Body of pancreas (tissue), 4 donors: ENCODE results near the gene COL15A1. TPM values are rescaled to one million over a fixed set of nuclear protein-coding genes. Genes with fewer than 3 reads are reported as not detected.
A peak's percentile ranks its signal among the peaks of the same experiment; 100 is the strongest.

Experiments
- ATAC-seq: fragments of 150-250 bp; one replicate; pipeline ENCODE4 v1.9.1; 2016
- DNase-seq, 4 donors: peaks; one replicate each; pipeline ENCODE4 v3.0.0-alpha.2; 2019
- H3K27ac ChIP-seq, 4 donors: fragments of 200-600 bp; sonication (generic); 1 replicate in 3 of 4; 2 replicates in 1 of 4; pipeline versions ENCODE4 v1.5.1 to v1.6.1; 2016 to 2019; ENCODE audit warnings: mild to moderate bottlenecking in 1 of 4, mixed read lengths in 1 of 4, moderate library complexity in 1 of 4
- H3K27me3 ChIP-seq, 2 donors: fragments of 200-600 bp; sonication (generic); one replicate each; pipeline ENCODE4 v1.6.0; 2016; ENCODE audit warnings: mild to moderate bottlenecking in 1 of 2
- H3K36me3 ChIP-seq, 2 donors: fragments of 200-600 bp; sonication (generic); replicated peaks in 1 of 2; 2 replicates each; pipeline ENCODE4 v1.5.1; 2016; ENCODE audit warnings: low read depth in 2 of 2; ENCODE audit not compliant: insufficient read depth in 1 of 2
- H3K4me1 ChIP-seq: fragments of 200-600 bp; sonication (generic); one replicate; pipeline ENCODE4 v1.6.0; 2016
- H3K4me3 ChIP-seq, 2 donors: fragments of 200-600 bp; sonication (generic); 1 replicate in 1 of 2; 2 replicates in 1 of 2; pipeline ENCODE4 v1.5.1; 2016 to 2019
- H3K9me3 ChIP-seq, 3 donors: fragments of 200-600 bp; sonication (generic); 1 replicate in 2 of 3; 2 replicates in 1 of 3; pipeline ENCODE4 v1.5.1; 2016
- POLR2A ChIP-seq, 3 donors: fragments of 450-650 bp; IDR thresholded peaks; one replicate each; pipeline ENCODE4 v1.6.1; 2016; ENCODE audit warnings: antibody characterized with exemption in 3 of 3, mild to moderate bottlenecking in 2 of 3
- WGBS, 2 donors: methylation state at CpG; one replicate each; pipeline ENCODE4 v1.1.5; 2017; 5-methylcytosine and 5-hydroxymethylcytosine counted together
- intact Hi-C: fragments of 100-400 bp; cut with DNase I; formaldehyde crosslinking; loops from one replicate; pipeline ENCODE4 v1.15.1; 2023
- total RNA-seq, 2 donors: library from RNA; depleted of rRNA; stranded (reverse); fragments of >200 nt; gene quantifications; one replicate each; pipeline ENCODE4 v1.1.0, GENCODE V29; 2016
- TF ChIP-seq, protein P1 (sequence below), 7 experiments: fragments of 450-650 bp in 4 of 7; fragments of 200-600 bp in 3 of 7; sonication (generic) in 3 of 7; IDR thresholded peaks; one replicate each; pipeline ENCODE4 v1.5.1; 2016 to 2019; ENCODE audit warnings: antibody characterized with exemption in 7 of 7

The COL15A1 gene
- total RNA-seq, 2 donors from 2014 or later = 6.7 to 55.4 TPM

DNA sequence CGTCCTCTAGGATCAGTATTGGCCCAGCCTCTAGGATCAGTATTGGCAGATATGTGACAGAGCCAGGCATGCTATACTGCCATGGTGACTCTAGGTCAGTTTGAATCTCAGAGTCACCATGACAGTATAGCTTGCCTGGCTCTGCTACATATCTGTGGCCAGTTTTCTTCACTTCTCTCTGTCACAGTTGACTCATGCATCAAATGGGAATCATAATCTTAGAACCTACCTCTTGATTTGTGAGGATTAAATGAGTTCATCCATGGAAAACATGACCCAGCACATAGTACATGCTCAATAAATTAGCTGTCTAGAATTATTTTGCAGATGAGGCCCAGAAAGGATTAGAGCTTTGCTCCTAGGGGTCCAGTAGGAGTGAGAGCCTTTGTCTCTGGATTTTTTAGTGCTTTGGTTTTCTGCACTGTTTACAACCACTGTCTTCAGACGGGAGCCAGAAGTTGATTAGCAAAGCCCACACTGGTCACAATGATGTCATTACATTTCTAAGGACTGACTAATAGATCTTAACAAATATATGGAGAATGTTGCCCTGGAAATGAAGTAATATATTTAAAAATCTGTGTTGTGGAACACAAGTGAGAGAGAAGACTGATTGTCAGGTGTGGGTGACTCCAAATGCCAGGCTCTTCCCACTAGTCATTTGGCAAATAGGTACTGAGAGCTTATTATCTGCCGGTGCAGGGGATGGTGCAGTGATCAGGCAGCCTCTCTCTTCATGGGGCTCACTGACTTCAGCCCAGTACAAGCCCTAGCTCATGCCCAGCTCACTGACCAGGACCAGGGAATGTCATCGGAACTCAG is 76.0 kb downstream of the COL15A1 start:
- ATAC-seq = peak; percentile 57
- 69 to 87% methylated on average over 4 of the region's 4 CpGs for WGBS, 2 donors
- intact Hi-C loops = no loop called here
- Histone ChIP-seq H3K36me3 (no peaks in the 10 kb centered on the region), H3K9me3 (no peaks in the 10 kb centered on the region), H3K27ac (no peak overlapping the region), H3K4me3 (no peak overlapping the region), H3K4me1 (no peaks in the 10 kb centered on the region), H3K27me3 (no peaks in the 10 kb centered on the region)
- TF ChIP-seq POLR2A (IDR thresholded peaks at IDR 0.05) = no peak
- TF ChIP-seq, protein P1, sequence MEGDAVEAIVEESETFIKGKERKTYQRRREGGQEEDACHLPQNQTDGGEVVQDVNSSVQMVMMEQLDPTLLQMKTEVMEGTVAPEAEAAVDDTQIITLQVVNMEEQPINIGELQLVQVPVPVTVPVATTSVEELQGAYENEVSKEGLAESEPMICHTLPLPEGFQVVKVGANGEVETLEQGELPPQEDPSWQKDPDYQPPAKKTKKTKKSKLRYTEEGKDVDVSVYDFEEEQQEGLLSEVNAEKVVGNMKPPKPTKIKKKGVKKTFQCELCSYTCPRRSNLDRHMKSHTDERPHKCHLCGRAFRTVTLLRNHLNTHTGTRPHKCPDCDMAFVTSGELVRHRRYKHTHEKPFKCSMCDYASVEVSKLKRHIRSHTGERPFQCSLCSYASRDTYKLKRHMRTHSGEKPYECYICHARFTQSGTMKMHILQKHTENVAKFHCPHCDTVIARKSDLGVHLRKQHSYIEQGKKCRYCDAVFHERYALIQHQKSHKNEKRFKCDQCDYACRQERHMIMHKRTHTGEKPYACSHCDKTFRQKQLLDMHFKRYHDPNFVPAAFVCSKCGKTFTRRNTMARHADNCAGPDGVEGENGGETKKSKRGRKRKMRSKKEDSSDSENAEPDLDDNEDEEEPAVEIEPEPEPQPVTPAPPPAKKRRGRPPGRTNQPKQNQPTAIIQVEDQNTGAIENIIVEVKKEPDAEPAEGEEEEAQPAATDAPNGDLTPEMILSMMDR (IDR thresholded peaks at IDR 0.05) = no peak
- no peak for DNase-seq

GRCh38 chr9:99020786-99021436 is 77.2 kb downstream of the COL15A1 start:
- Histone ChIP-seq H3K9me3 (no peaks in the 10 kb centered on the region), H3K4me1 (no peaks in the 10 kb centered on the region), H3K36me3 (no peaks in the 10 kb centered on the region), H3K27ac (no peak overlapping the region), H3K27me3 (no peaks in the 10 kb centered on the region), H3K4me3 (no peak overlapping the region)
- WGBS, 2 donors = 93 to 96% methylated on average over 4 to 8 of the region's 8 CpGs
- TF ChIP-seq, protein P1 (IDR thresholded peaks at IDR 0.05) = no peak
- no peak for TF ChIP-seq POLR2A (IDR thresholded peaks at IDR 0.05)
- no peak for ATAC-seq
- DNase-seq = no peak
- intact Hi-C loops = no loop called here

GRCh38 chr9:99021512-99021911 is 77.8 kb downstream of the COL15A1 start:
- Histone ChIP-seq H3K27me3 (no peaks in the 10 kb centered on the region), H3K4me3 (no peak overlapping the region), H3K27ac (no peak overlapping the region), H3K36me3 (no peaks in the 10 kb centered on the region), H3K4me1 (no peaks in the 10 kb centered on the region), H3K9me3 (no peaks in the 10 kb centered on the region)
- DNase-seq (no peak), ATAC-seq (no peak)
- 78 to 79% methylated on average over 3 of the region's 3 CpGs for WGBS, 2 donors
- intact Hi-C loops = no loop called here
- TF ChIP-seq POLR2A (IDR thresholded peaks at IDR 0.05) = no peak
- TF ChIP-seq, protein P1 (IDR thresholded peaks at IDR 0.05) = no peak

- ATAC-seq (no peak), DNase-seq (no peak)
- WGBS, 2 donors = 77 to 81% methylated on average over 8 of the region's 8 CpGs
- no peaks in the 10 kb centered on the region for H3K4me1 ChIP-seq
- no peaks in the 10 kb centered on the region for H3K9me3 ChIP-seq
- intact Hi-C loops = no loop called here
- TF ChIP-seq POLR2A (IDR thresholded peaks at IDR 0.05) = no peak
- TF ChIP-seq, protein P1 (IDR thresholded peaks at IDR 0.05) = no peak
- H3K27ac ChIP-seq = no peak overlapping the region
- no peaks in the 10 kb centered on the region for H3K27me3 ChIP-seq
- no peaks in the 10 kb centered on the region for H3K36me3 ChIP-seq
- no peak overlapping the region for H3K4me3 ChIP-seq
Observed at GRCh38 chr9:99023231-99023630, 79.5 kb downstream of the COL15A1 start.
